Stimulated activated CD8-positive, alpha-beta memory T cell treated with anti-CD3 and anti-CD28 coated beads, Interleukin-4, amount 100 ng/mL, for 1 hour (primary cell): ENCODE results near the gene AIF1.

Source experiments
- DNase-seq, 2 donors: peaks; one replicate each; pipeline ENCODE4 v3.0.0-alpha.2; 2020; ENCODE audit warnings: low read depth in 2 of 2, low spot score in 1 of 2

The AIF1 gene

GRCh38 chr6:31620586-31621319, 5.7 kb downstream of the AIF1 start, which contains the start of gene PRRC2A:
TSS of gene PRRC2A (plus strand) at chr6:31620715. CDS start at chr6:31622790, 2,075 bp downstream.
- peak; percentile 46 to 93 for DNase-seq

GRCh38 chr6:31621320-31621939, 6.4 kb downstream of the AIF1 start:
- DNase-seq: no peak

GRCh38 chr6:31621991-31622390, 7.0 kb downstream of the AIF1 start:
- no peak for DNase-seq

- no peak for DNase-seq
Measured at GRCh38 chr6:31622684-31623091, 7.7 kb downstream of the AIF1 start.

GRCh38 chr6:31624070-31624469, 9.0 kb downstream of the AIF1 start:
- no peak for DNase-seq

- DNase-seq: no peak
Measured at GRCh38 chr6:31626952-31627351, 11.9 kb downstream of the AIF1 start.

GRCh38 chr6:31627690-31628287, 12.8 kb downstream of the AIF1 start:
- no peak for DNase-seq

GRCh38 chr6:31629014-31629413, 14.0 kb downstream of the AIF1 start:
- DNase-seq: no peak

- no peak for DNase-seq
Measured at GRCh38 chr6:31630177-31630934, 15.3 kb downstream of the AIF1 start.

- no peak for DNase-seq
Measured at GRCh38 chr6:31631209-31631608, 16.2 kb downstream of the AIF1 start.

GRCh38 chr6:31631681-31632278, 16.7 kb downstream of the AIF1 start:
- no peak for DNase-seq

- no peak for DNase-seq
Measured at GRCh38 chr6:31632279-31632946, 17.4 kb downstream of the AIF1 start.

- no peak for DNase-seq
Measured at GRCh38 chr6:31633447-31633846, 18.4 kb downstream of the AIF1 start.

GRCh38 chr6:31634131-31634530, 19.1 kb downstream of the AIF1 start:
- DNase-seq: no peak

GRCh38 chr6:31634969-31635575, 20.0 kb downstream of the AIF1 start:
- no peak for DNase-seq

- DNase-seq: no peak
Measured at GRCh38 chr6:31636698-31637596, 21.9 kb downstream of the AIF1 start.

- no peak for DNase-seq
Measured at GRCh38 chr6:31639043-31639442, 24.0 kb downstream of the AIF1 start.

GRCh38 chr6:31639449-31639861, 24.4 kb downstream of the AIF1 start:
- no peak for DNase-seq

- DNase-seq: no peak
Measured at GRCh38 chr6:31640612-31641011, 25.6 kb downstream of the AIF1 start.
